ENCODE results near the gene BCR.

DNA sequence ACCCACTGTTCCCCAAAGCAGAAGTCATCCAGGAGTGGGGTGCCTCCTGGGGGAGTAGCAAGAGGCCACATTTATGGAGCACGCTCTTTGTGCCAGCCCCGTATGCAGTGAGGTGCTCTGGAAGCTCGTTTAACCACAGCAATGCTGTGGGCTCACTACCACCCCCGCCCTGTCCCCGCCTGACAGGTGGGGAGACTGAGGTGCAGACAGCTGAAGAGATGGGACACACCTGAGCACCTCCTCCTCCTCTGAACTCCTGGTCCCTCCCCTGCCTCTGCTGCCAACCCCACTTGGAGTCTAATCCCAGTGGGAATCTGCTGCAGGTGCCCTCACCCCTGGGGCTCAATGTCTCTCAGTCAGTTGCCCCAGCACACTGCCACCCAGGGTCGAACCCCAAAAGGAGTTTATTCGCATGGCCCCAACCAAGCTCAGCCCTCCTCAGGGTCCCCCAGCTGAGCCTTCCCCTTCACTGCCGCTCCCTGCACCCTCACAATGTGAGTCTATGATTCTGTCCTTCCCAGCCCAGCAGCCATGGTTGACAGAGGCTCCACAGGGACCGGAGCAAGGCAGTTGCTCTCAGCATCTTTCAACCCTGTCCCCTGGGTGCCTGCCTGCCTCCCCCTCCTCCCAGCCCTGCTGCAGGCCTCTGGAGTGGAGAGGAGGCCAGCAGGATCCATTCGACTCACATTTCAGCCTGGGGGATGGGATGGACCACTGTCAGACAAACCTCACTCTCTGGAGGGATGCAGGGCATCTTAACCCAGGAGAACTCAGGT lies 13.3 kb upstream of the BCR start:
- TF ChIP-seq, protein P1, sequence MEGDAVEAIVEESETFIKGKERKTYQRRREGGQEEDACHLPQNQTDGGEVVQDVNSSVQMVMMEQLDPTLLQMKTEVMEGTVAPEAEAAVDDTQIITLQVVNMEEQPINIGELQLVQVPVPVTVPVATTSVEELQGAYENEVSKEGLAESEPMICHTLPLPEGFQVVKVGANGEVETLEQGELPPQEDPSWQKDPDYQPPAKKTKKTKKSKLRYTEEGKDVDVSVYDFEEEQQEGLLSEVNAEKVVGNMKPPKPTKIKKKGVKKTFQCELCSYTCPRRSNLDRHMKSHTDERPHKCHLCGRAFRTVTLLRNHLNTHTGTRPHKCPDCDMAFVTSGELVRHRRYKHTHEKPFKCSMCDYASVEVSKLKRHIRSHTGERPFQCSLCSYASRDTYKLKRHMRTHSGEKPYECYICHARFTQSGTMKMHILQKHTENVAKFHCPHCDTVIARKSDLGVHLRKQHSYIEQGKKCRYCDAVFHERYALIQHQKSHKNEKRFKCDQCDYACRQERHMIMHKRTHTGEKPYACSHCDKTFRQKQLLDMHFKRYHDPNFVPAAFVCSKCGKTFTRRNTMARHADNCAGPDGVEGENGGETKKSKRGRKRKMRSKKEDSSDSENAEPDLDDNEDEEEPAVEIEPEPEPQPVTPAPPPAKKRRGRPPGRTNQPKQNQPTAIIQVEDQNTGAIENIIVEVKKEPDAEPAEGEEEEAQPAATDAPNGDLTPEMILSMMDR (IDR thresholded peaks at IDR 0.05), result no peak
- TF ChIP-seq POLR2A (IDR thresholded peaks at IDR 0.05), result no peak
